PFSK-1 (cell line): Measurements from ENCODE around the gene MORN1.

ENCODE experiments used
- FOXP2 ChIP-seq: optimal IDR thresholded peaks from 2 replicates; pipeline ENCODE3; 2011; ENCODE audit warnings: borderline replicate concordance, control low read depth, inconsistent platforms; ENCODE audit not compliant: insufficient read depth; ENCODE audit errors: extremely low read length, extremely low read depth
- POLR2AphosphoS5 ChIP-seq: IDR thresholded peaks from 2 replicates; pipeline ENCODE4 v1.6.1; 2012; ENCODE audit warnings: low read depth, mild to moderate bottlenecking, control low read depth, low read length, moderate library complexity
- SIN3A ChIP-seq: IDR thresholded peaks from 2 replicates; pipeline ENCODE4 v1.6.1; 2012; ENCODE audit warnings: mild to moderate bottlenecking, low read length, moderate library complexity, borderline replicate concordance; ENCODE audit not compliant: insufficient read depth
- TAF1 ChIP-seq: IDR thresholded peaks from 2 replicates; pipeline ENCODE4 v1.6.1; 2012; ENCODE audit warnings: low read length, control low read depth, borderline replicate concordance; ENCODE audit not compliant: insufficient read depth
- TF ChIP-seq, protein P1 (sequence below), 2 experiments: IDR thresholded peaks; 2 replicates each; pipeline versions ENCODE4 v1.6.1 to v1.8.0; 2011 to 2012; ENCODE audit warnings: low read depth in 2 of 2, low read length in 2 of 2, control low read depth in 1 of 2, inconsistent platforms in 1 of 2, mild to moderate bottlenecking in 1 of 2, moderate library complexity in 1 of 2; ENCODE audit not compliant: insufficient read depth in 1 of 2

MORN1 gene

DNA sequence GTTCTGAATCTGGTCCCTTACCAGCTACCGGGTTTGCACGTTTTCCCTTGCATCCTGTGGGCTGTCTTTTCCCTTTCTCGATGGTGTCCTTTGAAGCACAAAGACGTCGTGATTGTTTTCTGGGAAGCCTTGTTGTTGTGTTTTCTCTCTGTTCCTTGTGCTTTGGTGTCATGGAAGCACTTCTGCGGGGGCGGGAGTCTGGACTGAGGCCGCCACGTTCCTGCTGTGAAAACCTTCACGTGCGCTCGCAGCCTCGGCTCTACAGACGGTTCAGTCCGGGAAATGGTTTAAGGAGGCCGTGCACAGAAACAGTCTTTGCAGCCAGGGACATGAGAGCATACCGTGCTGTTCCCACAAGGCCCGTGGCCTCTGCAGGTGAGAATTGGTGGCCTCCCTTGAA is 94.7 kb downstream of the MORN1 start:
- no peak for TF ChIP-seq TAF1
- no peak for TF ChIP-seq FOXP2
- TF ChIP-seq, protein P1, sequence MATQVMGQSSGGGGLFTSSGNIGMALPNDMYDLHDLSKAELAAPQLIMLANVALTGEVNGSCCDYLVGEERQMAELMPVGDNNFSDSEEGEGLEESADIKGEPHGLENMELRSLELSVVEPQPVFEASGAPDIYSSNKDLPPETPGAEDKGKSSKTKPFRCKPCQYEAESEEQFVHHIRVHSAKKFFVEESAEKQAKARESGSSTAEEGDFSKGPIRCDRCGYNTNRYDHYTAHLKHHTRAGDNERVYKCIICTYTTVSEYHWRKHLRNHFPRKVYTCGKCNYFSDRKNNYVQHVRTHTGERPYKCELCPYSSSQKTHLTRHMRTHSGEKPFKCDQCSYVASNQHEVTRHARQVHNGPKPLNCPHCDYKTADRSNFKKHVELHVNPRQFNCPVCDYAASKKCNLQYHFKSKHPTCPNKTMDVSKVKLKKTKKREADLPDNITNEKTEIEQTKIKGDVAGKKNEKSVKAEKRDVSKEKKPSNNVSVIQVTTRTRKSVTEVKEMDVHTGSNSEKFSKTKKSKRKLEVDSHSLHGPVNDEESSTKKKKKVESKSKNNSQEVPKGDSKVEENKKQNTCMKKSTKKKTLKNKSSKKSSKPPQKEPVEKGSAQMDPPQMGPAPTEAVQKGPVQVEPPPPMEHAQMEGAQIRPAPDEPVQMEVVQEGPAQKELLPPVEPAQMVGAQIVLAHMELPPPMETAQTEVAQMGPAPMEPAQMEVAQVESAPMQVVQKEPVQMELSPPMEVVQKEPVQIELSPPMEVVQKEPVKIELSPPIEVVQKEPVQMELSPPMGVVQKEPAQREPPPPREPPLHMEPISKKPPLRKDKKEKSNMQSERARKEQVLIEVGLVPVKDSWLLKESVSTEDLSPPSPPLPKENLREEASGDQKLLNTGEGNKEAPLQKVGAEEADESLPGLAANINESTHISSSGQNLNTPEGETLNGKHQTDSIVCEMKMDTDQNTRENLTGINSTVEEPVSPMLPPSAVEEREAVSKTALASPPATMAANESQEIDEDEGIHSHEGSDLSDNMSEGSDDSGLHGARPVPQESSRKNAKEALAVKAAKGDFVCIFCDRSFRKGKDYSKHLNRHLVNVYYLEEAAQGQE (IDR thresholded peaks at IDR 0.05; ENCODE audit: insufficient read depth in 1 of 2, low read depth in 2 of 2, low read length in 2 of 2), result no peak
- TF ChIP-seq SIN3A, result no peak
- no peak for TF ChIP-seq POLR2AphosphoS5

DNA sequence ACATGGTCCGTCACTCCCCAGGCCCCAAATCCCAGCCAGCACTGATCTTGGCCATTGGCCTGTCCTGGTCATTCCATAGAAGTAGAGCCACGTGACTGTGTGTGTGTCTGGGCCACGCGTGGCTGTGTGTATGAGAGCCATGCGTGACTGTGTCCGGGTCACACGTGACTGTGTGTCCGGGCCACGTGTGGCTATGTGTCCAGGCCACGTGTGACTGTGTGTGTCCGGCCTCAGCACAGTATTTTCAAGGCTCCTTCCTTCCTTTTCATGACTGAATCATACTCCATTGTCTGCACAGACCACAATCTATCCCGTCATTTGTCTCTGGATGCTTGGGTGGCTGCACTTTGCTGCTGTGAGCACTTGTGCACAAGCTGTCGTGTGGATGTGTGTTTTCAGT is 95.8 kb downstream of the MORN1 start:
- TF ChIP-seq FOXP2 (no peak), POLR2AphosphoS5 (no peak), SIN3A (no peak), TAF1 (no peak)
- TF ChIP-seq, protein P1 (IDR thresholded peaks at IDR 0.05; ENCODE audit: insufficient read depth in 1 of 2, low read depth in 2 of 2, low read length in 2 of 2), result no peak

DNA sequence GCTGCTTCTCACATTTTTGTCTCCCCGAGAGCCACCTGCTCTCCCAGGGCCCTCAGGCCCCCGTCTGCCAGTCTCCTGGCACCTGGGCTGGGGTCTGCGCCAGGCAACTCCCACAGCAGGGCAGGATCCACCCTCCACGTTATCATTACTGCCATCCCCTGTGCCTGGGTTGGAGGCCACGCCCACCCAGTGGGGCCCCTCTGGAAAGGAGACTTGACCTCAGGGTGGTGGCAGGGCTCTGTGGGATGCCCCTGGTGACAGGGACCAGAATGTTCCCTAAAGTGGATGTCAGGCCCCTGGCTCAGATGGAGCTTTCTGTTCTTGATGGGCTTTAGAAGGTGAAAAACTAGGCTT is 96.7 kb downstream of the MORN1 start:
- TF ChIP-seq POLR2AphosphoS5 (no peak), TAF1 (no peak)

DNA sequence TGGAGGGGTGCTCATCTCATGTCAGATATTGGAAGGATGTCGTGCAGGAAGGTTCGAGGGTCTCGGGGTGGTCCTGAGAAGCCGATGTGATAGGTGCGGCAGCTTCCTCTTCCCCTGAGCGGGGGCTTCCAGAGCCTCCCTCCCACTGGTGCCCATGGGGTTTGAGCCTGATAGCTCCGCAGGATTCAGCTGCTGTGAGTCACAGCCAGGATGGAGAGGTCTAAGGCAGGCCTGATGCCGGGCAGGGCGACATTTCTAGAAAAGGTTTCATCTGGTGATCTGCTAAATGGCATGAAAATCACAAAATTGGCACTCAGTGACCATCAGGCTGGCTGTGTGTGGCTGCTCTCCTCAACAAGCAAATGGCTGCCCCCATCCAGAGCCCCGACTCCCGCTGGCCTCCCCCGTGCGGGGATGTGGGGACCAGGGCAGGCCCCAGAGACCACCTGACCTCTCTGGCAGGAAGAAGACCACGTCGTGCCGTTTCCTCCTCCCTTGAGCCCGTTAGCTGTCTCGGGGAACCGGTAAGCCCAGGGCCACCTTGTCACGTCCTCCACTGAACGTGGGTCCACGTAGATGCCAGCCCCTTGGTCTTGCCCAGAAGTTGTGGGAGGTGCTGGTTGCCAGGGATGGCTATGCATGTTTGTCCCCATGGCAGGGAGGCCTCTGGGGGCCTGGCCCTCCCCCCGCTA is 97.2 kb downstream of the MORN1 start:
- TF ChIP-seq, protein P1 (IDR thresholded peaks at IDR 0.05; ENCODE audit: insufficient read depth in 1 of 2, low read depth in 2 of 2, low read length in 2 of 2), result no peak
- no peak for TF ChIP-seq POLR2AphosphoS5
- TF ChIP-seq FOXP2, result no peak
- no peak for TF ChIP-seq TAF1
- TF ChIP-seq SIN3A, result no peak

DNA sequence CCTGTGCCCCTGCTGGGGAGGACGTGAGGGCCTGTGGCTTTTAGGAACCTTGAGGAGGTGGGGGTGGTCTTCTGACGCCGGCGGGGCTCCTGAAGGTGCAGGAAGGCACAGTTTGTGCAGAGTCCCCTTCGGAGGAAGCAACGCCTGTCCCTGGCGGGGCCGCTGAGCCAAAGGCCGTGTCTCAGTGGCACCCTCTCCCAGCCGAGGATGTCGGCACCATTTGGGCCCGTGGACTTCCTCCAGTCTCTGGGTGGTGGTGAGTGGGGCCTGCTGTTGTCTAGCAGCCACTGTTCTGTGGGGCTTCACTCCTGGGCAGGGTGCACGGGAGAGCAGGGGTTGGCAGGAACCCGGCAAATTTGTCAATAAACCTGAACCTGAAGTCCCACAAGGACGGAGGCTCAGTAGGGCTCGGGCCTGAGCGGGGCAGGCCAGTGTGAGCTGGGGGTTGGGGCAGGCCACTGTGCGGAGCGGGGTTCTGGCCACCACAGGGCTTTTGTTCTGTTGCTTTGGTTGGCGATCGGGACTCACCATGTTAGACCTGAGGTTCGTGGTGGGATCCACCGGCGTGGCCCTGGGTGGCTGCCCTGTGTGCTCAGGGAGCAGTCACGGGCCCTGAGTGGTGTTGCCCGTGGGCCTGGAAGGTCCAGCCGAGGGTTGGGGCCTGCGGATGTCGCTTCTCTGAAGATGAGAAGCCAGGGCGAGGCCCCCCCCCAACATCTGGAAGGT is 98.5 kb downstream of the MORN1 start:
- TF ChIP-seq FOXP2 (no peak), POLR2AphosphoS5 (no peak), SIN3A (no peak), TAF1 (no peak)

DNA sequence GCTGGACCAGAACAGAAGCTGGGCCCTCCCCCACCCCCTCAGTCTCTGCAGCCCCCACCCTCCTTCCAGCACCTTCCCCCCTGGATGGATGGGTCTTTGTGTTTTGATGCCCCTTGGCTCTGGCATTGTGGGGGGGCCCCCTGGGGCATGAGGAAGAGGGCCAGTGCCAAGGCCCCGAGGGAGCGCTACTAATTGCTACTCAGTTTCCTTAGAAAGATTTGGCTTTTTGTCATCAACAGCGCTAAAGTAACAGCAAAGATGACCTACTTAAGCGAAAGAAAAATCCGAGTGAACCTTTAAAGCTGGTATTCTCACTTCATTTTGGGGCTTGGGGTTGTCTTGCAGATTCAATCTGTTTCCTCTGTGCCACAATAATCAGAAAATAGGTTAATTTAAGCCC is 99.8 kb downstream of the MORN1 start:
- TF ChIP-seq, protein P1 (IDR thresholded peaks at IDR 0.05; ENCODE audit: insufficient read depth in 1 of 2, low read depth in 2 of 2, low read length in 2 of 2), result no peak
- TF ChIP-seq POLR2AphosphoS5 (no peak), SIN3A (no peak), TAF1 (no peak), FOXP2 (no peak)
